Measurements from ENCODE around the gene DNAAF3.

DNA sequence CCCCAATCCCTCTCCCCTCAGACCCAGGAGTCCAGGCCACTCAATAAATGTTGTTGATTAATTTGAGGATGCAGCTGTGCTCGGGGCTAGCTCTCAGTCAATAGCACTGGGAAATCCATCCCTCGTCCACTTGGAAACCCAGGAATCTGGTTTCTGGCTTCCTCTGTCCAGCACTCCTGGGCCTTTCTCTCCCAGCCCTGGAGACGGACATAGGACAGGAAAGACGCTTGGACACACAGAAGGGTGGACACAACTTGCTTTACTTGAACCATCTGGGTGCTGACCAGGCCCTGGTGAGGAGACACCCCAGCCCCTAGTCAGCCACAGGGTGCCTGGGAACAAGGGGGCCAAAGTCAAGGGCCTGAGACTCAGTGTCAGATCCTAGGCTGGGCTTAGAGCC, 8.0 kb downstream of the DNAAF3 start:
- no peak for TF ChIP-seq EZH2 (IDR thresholded peaks at IDR 0.05; ENCODE audit: low read length)
- TF ChIP-seq, protein P1, sequence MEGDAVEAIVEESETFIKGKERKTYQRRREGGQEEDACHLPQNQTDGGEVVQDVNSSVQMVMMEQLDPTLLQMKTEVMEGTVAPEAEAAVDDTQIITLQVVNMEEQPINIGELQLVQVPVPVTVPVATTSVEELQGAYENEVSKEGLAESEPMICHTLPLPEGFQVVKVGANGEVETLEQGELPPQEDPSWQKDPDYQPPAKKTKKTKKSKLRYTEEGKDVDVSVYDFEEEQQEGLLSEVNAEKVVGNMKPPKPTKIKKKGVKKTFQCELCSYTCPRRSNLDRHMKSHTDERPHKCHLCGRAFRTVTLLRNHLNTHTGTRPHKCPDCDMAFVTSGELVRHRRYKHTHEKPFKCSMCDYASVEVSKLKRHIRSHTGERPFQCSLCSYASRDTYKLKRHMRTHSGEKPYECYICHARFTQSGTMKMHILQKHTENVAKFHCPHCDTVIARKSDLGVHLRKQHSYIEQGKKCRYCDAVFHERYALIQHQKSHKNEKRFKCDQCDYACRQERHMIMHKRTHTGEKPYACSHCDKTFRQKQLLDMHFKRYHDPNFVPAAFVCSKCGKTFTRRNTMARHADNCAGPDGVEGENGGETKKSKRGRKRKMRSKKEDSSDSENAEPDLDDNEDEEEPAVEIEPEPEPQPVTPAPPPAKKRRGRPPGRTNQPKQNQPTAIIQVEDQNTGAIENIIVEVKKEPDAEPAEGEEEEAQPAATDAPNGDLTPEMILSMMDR (optimal IDR thresholded peaks at IDR 0.05 in 1 of 3, IDR thresholded peaks at IDR 0.05 in 1 of 3, conservative IDR thresholded peaks at IDR 0.05 in 1 of 3; ENCODE audit: extremely low read depth in 1 of 3, insufficient read depth in 2 of 3, low read length in 3 of 3) = no peak
